GM10248 (cell line): ENCODE data around the gene DUSP14.

Experiments used
- CTCF ChIA-PET: fragments of 300-600 bp; sonication (Branson Sonifier 250); formaldehyde crosslinking; extraction: SDS; loops from one replicate; lab custom pipeline; 2021; ENCODE audit warnings: antibody characterized with exemption; lab: Yijun Ruan, JAX
- POLR2A ChIA-PET: fragments of 350-650 bp; sonication (Branson Sonifier 250); formaldehyde crosslinking; extraction: SDS; loops from one replicate; lab custom pipeline; 2020; ENCODE audit warnings: antibody characterized with exemption; lab: Yijun Ruan, JAX
- DNase-seq: peaks from one replicate; pipeline ENCODE4 v3.0.0; 2012; ENCODE audit errors: extremely low spot score
- CTCF ChIP-seq: IDR thresholded peaks from 2 replicates; pipeline ENCODE4 v1.5.1; 2012; ENCODE audit warnings: mild to moderate bottlenecking, low read depth; ENCODE audit errors: extremely low read depth, missing control alignments, control extremely low read depth

DUSP14 gene

GRCh38 chr17:37535906-37536305, 46.2 kb downstream of the DUSP14 start:
- POLR2A ChIA-PET, result no interaction called here
- no peak for TF ChIP-seq CTCF
- CTCF ChIA-PET, result interaction anchor here (1.4 kb wide), 1 partner anchor 8 kb away, joined by 7 read pairs; no protein-coding TSS in a partner anchor
- no peak for DNase-seq

- no peak for TF ChIP-seq CTCF
- ChIA-PET POLR2A (no interaction called here), CTCF (interaction anchor here (1.9 kb wide), 1 partner anchor 12 kb away, joined by 8 read pairs; no protein-coding TSS in a partner anchor)
- DNase-seq, result no peak
These were observed 49.4 kb downstream of the DUSP14 start for GRCh38 chr17:37538981-37539659.

GRCh38 chr17:37541880-37542660, 52.4 kb downstream of the DUSP14 start:
- ChIA-PET POLR2A (interaction anchor here (0.7 kb wide), 1 partner anchor 842 kb away, joined by 3 read pairs; no protein-coding TSS in a partner anchor), CTCF (interaction anchor here (0.8 to 1.4 kb wide), 4 partner anchors 10 to 27 kb away, joined by 3 to 7 read pairs (median 4); no protein-coding TSS in a partner anchor)
- TF ChIP-seq CTCF, result no peak
- DNase-seq, result no peak

- no peak for TF ChIP-seq CTCF
- POLR2A ChIA-PET, result no interaction called here
- CTCF ChIA-PET, result interaction anchor here (1.0 to 1.1 kb wide), 2 partner anchors 9 to 16 kb away, joined by 3 to 4 read pairs; no protein-coding TSS in a partner anchor
- DNase-seq, result no peak
These were observed 54.0 kb downstream of the DUSP14 start for GRCh38 chr17:37543637-37544052.

GRCh38 chr17:37545486-37545885, 55.8 kb downstream of the DUSP14 start:
- ChIA-PET CTCF (no interaction called here), POLR2A (no interaction called here)
- no peak for DNase-seq
- TF ChIP-seq CTCF, result no peak

- TF ChIP-seq CTCF, result no peak
- DNase-seq, result no peak
- ChIA-PET CTCF (no interaction called here), POLR2A (no interaction called here)
These were observed 56.6 kb downstream of the DUSP14 start for GRCh38 chr17:37546302-37546701.
